ENCODE results near the gene NRIP3.
"Not testable (repeated sequence)": the region's sequence is repeated elsewhere in the genome, so short reads cannot be mapped to it uniquely, and the experiment has no call there.

The NRIP3 gene

GRCh38 chr11:8997451-8997850 is 6.3 kb downstream of the NRIP3 start:
- TF ChIP-seq CTCF (IDR thresholded peaks at IDR 0.05; ENCODE audit: low read depth, low read length) = no peak
- no peak for TF ChIP-seq MYC (IDR thresholded peaks at IDR 0.05; ENCODE audit: low read depth, low read length)
- no peak for TF ChIP-seq MAX (IDR thresholded peaks at IDR 0.05; ENCODE audit: low read depth, low read length)
- TF ChIP-seq POLR2A (IDR thresholded peaks at IDR 0.05; ENCODE audit: extremely low read depth, insufficient read length) = no peak
- DNase-seq (ENCODE audit: low read depth) = no peak
- H3K4me3 ChIP-seq (ENCODE audit: low read depth, low read length) = no peak overlapping the region

DNA sequence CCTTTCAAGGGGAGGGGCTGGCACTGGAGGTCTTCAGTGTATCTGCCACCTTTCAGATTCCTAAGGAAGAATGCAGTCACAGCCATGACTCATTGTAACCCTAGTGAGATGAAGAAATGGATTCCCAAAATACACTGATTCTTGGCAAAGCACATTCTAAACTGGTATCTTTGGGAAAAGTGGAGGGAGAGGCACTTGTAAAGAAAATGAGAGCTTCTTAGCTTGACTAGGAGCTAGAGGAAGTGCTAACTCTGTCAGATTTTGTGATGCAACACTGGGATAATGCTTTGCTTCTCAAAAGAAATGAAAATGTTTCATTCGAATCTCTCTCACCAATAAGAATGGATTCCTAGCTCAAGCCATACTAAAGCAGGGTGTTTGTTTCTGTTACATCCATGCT is 14.3 kb downstream of the NRIP3 start:
- H3K4me3 ChIP-seq (ENCODE audit: low read depth, low read length) = no peak overlapping the region
- no peak for DNase-seq (ENCODE audit: low read depth)
- TF ChIP-seq POLR2A (IDR thresholded peaks at IDR 0.05; ENCODE audit: extremely low read depth, insufficient read length) (no peak), MAX (IDR thresholded peaks at IDR 0.05; ENCODE audit: low read depth, low read length) (no peak), CTCF (IDR thresholded peaks at IDR 0.05; ENCODE audit: low read depth, low read length) (no peak), MYC (IDR thresholded peaks at IDR 0.05; ENCODE audit: low read depth, low read length) (no peak)

- no peak for DNase-seq (ENCODE audit: low read depth)
- H3K4me3 ChIP-seq (ENCODE audit: low read depth, low read length) = no peak overlapping the region
- TF ChIP-seq CTCF (IDR thresholded peaks at IDR 0.05; ENCODE audit: low read depth, low read length) (no peak), MAX (IDR thresholded peaks at IDR 0.05; ENCODE audit: low read depth, low read length) (no peak), POLR2A (IDR thresholded peaks at IDR 0.05; ENCODE audit: extremely low read depth, insufficient read length) (no peak), MYC (IDR thresholded peaks at IDR 0.05; ENCODE audit: low read depth, low read length) (no peak)
These were observed 15.2 kb downstream of the NRIP3 start for GRCh38 chr11:8988329-8989234.

DNA sequence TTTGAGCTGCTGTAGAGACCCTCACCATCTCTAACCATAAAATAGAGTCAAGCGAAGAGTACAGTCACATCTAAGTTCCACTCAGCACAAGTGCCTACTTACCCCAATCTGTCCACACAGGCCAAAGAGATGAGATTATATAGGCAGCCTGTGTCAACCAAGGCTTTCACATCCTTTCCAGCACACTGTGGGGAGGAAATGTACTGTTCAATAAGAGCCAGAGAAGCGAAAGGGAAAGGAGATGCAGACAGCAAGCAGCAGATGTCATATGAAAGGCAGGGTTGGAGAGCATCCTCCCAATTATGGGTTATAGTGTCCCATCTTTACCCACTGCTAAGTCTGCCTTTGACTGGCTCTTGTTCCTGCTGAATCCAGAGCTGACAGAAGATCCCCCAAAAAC is 16.4 kb downstream of the NRIP3 start:
- H3K4me3 ChIP-seq (ENCODE audit: low read depth, low read length) = no peak overlapping the region
- no peak for DNase-seq (ENCODE audit: low read depth)
- TF ChIP-seq MYC (IDR thresholded peaks at IDR 0.05; ENCODE audit: low read depth, low read length) (no peak), POLR2A (IDR thresholded peaks at IDR 0.05; ENCODE audit: extremely low read depth, insufficient read length) (no peak), MAX (IDR thresholded peaks at IDR 0.05; ENCODE audit: low read depth, low read length) (no peak), CTCF (IDR thresholded peaks at IDR 0.05; ENCODE audit: low read depth, low read length) (no peak)

- not testable (repeated sequence) for H3K4me3 ChIP-seq (ENCODE audit: low read depth, low read length); DNase-seq (ENCODE audit: low read depth)
These were observed 17.0 kb downstream of the NRIP3 start for GRCh38 chr11:8986772-8987171.

- no peak overlapping the region for H3K4me3 ChIP-seq (ENCODE audit: low read depth, low read length)
- TF ChIP-seq MYC (IDR thresholded peaks at IDR 0.05; ENCODE audit: low read depth, low read length) (no peak), CTCF (IDR thresholded peaks at IDR 0.05; ENCODE audit: low read depth, low read length) (no peak), MAX (IDR thresholded peaks at IDR 0.05; ENCODE audit: low read depth, low read length) (no peak), POLR2A (IDR thresholded peaks at IDR 0.05; ENCODE audit: extremely low read depth, insufficient read length) (no peak)
- no peak for DNase-seq (ENCODE audit: low read depth)
These were observed 18.3 kb downstream of the NRIP3 start for GRCh38 chr11:8985462-8985861.

Measured in NB4 (cell line).